GM18508 (cell line): ENCODE measurements around the gene C11orf71.

Experiments used
- ATAC-seq: cut with Tn5 transposase; IDR thresholded peaks from one replicate; pipeline ENCODE4 v1.9.1; 2021; ENCODE audit warnings: moderate number of reproducible peaks; ENCODE audit not compliant: insufficient read depth, unreplicated experiment

Gene C11orf71

DNA sequence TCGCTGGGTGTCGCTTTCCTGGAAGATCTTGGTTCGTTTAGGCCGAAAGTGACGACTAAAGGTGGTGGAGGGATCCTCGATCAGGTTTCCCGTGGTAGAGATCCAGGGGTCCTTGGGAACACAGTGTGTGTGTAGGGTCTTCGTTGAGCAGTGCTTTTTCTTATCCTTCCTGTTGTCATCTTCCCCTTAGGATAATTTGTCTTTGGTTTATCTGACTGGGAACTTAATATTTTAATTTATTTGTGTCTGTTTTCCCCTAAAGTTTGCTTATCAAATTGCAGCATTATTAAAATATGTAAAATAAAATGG, 558 bp upstream of the C11orf71 start:
- no peak for ATAC-seq

DNA sequence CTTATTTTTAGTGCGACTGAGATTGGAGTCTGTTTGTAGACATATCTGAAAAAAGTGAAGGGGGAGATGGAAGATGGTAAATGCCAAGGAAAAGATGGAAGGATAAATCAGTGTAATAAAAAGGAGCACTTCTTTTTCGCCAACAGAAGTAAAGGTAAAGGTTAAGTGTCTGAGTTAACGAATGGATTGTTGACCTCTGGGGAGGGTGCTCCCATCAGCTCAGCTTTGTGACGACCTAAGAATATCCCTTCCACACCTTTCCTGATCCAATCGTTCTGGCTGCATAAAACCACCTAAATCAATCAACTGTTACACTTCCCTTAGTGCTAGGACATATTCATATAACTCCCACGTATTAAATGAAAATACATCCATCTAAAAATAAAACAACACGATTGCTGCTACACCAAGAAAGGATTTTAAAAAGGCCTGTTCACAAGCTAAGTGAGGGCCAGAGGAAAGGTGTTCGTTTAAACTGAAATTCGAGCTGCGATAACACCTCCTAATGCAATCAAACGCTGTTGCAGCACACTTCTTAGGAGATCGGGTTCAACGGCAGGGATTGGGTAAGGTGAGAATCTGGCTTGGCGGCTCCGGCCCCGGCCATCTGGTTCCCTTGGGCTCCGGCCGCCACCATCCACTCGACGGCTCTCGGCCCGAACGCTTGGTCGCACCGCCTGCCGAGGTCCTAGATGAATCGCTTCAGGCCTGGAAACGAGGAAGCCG, 658 bp downstream of the C11orf71 start:
- ATAC-seq, result peak; percentile 11

DNA sequence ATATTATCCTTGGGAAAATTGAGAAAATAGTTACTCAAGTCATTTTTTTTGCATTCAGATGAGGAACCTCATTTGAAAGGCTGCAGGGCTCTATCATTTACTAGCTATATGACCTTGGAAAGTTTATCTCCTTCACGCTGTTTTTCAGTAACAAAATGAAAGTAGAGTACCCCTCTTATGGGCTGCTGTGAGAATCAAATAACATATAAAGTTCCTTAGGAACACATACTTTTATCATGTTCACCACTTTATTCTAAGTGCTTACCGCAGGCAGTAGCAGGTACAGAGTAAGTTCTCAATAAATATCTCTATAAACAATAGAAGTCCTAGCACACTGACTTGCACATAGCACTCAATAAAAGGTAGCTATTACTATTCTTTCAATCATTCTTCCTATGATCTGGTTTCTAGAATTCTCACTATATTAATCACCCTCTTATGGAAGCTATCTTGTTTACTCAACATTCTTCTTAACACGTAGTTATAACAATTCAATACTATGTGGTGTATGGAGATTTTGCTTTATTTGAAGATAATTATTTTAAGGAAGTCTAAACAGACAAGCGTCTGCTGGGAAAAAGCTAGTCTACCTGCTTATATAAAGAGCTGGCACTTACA, 1.9 kb downstream of the C11orf71 start:
- no peak for ATAC-seq

DNA sequence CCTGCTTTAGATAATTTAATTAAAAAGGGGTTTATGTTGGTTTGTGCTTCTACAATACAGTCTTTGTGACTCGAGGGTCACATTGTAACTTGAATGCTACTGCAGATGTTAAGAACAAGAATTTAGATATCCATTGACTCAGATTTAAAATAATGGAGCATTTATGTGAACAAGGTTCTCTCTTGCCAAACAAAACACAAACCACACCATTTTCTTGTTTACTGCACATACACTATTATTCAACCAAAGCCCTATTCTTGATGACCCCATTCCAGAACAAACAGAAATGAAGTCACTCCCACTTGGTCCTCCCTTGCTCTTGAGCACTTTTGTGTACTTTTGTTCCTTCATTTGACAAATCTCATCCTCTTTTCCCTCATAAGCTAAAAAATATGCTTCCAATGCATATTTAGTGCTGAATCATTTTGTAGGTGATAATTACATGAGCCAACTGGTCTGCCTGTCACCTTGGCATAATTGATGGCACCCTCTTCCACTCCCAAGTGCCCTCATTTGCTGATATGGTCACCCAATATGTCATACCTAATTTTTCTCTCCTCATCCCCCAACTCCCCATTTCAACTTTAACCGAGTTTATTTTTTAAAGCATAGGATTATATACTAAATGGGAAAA, 2.8 kb downstream of the C11orf71 start:
- no peak for ATAC-seq

DNA sequence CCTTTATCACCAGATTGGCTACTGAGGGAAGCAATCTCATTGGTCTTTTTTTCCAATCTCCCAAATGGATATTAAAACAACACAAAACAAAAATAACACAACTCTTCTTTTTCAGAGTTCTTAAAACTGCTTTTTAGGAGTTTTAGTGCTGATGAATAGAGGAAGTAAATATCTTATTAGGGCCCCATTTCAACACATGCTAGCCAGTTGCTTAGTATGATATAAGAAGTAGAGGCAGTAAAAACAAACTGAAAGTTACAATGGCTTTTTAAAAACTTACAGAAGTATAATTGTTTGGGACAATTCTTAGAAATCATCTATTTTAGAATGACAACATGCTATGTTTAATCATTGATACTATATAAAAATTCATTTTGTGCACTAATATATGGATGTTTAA, 3.4 kb downstream of the C11orf71 start:
- ATAC-seq, result no peak

DNA sequence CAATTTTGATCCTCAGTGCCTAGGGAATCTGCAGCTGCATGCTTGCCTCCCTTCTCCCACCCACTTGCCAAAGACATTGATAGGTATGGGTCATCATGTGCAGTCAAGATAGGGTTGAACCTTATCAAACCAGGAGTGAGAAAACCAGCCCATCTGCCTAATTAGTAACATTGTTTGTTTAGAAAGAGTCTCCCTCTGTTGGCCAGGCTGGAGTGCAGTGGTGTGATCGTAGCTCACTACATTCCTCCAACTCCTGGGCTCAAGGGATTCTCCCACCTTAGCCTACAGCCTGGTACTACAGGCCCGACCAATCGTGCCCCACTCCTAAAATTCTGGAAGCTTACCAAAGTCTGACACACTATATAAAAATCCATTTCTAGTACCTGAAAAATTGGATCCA, 4.6 kb downstream of the C11orf71 start:
- no peak for ATAC-seq

DNA sequence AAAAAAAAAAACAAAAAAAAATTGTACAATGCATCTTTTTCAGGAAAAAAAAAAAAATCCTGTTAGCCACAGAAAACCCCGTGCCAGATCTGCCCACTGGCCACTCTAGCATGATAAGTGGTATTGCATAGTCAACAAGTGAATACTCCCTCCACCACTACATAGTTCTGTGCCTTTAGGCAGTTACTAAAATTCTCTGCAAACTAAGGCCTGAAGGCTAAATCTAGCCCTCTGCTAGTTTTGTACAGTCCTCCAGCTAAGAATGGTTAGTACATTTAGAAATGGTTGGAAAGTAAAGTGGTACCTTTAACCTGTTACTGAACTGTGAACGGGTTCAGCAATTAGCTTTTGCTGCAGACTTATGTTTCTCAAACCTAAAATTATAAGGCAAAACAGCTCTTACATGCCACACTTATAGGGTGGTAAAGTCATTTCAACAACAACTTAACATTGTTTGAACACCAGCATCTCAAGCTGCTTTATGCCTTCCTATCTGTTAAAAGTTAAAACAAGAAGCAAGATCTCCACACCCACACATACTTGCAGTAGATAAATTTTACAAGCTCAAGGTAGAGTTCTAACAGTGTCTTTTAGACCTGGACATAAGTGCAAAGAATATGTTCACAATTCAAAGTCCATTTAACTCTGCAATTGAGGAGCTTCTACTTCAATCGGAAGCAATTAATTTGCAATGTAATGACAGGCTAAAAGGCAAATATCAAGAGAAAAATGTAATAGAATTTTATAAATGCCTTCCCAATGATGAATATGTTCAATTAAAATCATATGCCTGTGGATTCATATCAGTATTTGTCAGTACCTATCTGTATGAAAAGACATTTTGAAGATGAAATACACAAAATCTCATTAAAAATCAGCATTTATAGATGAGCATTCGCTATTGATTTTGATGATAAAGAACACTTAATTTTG, 7.3 kb downstream of the C11orf71 start:
- no peak for ATAC-seq

DNA sequence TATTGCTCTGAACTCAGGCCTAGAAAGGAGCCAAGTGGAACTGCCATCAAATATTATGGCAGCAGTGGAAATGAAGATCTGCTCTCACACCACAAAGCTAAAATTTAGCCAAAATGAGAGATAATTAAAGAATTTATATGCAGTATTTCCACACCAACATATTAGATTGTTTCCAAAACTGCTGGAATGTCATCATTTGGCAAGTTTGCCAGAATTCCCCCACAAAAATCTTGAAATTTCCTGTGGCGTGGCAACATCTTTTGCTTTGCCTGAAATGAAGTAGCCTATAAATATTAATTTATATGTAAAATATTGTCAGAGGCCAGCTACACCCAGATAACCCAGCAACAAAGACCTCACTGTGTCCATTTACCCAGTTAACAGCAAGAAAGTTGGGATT, 13.8 kb downstream of the C11orf71 start:
- ATAC-seq, result no peak

DNA sequence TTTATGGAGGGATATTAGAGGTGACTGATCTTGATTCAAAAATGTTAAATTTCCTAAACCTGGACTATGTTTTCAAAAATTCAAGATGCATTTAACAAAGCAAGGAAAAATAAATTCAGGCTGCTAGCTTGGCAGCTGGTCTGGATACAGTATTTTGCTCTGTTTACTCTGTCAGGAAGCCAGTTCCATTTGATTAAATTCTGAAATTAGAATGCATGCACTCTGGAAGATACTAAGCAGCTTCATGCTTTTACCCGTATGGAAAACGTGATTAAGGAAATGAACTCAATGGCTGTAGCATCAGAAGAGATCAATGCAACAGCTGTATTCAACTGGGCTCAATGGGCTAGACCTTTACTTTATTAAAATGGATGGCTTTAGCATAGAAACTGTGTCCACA, 14.2 kb downstream of the C11orf71 start:
- no peak for ATAC-seq

DNA sequence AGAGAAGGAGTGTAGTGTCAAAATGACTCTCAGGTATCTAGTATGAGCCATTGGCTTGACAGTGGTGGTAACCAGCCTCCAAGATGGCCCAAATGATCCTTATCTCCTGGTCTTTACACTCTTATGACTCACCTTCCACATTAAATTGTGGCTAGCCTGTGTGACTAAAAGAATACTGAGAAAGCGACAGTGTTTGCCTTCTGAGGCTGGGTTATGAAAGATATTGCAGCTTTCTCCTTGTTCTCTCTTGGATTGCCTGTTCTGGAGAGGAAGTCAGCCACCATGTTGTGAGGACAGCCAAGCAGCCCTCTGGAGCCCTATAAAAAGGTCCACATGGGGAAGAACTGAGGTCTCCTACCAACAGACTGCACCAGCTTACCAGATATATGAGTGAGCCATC, 15.8 kb downstream of the C11orf71 start:
- no peak for ATAC-seq

DNA sequence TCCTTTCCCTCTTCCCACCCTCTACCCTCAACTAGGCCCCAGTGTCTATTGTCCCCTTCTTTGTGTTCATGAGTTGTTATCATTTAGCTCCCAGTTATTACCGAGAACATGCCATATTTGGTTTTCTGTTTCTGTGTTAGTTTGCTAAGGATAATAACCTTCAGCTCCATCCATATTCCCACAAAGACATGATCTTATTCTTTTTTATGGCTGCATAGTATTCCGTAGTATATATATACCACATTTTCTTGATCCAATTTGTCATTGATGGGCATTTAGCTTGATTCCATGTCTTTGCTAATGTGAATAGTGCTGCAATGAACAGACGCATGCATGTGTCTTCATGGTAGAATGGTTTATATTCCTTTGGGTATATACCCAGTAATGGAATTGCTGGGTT, 17.8 kb downstream of the C11orf71 start:
- no peak for ATAC-seq

DNA sequence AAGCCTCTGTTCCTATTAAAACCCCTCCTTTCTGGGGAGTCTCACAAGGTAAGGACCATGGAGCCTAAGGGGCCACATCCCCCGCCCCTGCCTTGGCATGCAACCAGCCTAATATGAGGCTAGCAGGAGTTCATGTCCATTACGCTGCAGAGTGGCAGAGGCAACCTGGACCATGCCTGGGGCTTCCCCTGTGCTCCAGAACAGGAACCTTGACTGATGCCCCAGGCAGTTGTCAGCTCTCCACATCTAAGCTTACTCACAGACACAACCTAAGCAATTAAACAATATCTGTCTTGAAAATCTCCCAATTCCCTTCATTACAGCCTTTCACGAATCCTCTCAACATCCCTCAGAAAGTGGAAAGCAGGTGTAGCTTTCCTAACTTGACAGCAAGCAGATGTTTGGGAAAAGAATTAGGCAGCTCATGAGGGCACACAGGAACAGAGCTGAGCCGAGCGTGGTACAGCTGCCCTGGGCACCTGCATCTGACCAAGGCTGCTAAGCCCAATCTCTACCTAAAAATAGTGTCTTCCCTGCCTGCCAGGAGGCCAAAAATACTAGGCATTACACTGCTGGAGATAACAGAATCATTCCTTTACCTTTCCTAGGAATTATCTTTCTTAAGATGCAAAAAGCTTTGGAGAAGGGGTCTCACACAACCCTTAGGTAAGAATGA, 20.8 kb downstream of the C11orf71 start:
- no peak for ATAC-seq

DNA sequence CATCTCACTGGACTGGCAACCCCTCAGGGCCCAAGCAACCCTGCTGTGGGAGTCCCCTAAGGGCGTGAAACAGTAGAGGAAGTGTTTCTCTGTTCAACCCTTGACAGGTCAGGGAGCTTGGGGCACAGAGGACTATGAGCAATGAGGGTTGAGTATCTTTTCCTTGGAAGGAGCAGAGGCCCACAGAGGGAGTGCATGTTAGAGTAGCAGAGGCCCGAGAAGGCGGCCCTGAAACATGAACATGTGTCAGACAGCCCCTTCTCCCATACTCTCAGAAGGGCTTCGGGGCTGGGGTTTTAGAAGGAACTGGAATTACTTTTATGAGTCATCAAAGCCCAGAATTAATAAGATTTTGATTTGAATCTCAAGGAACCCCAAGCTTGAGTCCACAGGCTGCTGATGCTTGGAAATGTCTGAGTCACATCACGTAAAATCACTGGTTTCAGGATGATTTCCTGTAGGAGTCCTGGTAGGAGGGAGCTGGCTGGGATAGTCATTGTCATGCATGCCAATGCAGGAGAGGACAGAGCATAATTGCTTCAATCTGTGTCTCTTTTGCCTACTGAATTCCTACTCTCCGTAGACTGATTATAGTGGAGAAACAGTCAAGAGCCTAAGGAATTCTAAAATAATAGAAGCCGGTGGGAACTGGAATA, 22.6 kb downstream of the C11orf71 start:
- ATAC-seq, result no peak

DNA sequence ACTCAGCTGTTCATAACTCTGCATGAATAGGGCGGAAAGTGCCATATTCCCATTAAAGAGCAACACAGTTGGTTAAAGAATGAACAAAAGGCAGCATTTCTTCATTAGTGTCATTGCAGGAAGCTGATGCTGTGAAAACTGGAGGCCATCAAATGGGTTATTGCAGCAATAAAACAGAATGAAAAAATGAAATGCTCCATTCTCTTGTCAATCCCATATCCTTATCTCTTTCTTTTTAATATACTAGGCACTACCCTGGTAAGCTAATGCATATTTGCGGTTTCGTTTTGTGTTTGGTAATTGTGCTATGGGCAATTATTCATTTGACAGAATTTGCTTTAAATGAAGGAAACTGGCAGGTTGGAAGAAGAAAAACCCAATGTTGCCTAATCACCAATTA, 25.3 kb downstream of the C11orf71 start:
- ATAC-seq, result no peak

DNA sequence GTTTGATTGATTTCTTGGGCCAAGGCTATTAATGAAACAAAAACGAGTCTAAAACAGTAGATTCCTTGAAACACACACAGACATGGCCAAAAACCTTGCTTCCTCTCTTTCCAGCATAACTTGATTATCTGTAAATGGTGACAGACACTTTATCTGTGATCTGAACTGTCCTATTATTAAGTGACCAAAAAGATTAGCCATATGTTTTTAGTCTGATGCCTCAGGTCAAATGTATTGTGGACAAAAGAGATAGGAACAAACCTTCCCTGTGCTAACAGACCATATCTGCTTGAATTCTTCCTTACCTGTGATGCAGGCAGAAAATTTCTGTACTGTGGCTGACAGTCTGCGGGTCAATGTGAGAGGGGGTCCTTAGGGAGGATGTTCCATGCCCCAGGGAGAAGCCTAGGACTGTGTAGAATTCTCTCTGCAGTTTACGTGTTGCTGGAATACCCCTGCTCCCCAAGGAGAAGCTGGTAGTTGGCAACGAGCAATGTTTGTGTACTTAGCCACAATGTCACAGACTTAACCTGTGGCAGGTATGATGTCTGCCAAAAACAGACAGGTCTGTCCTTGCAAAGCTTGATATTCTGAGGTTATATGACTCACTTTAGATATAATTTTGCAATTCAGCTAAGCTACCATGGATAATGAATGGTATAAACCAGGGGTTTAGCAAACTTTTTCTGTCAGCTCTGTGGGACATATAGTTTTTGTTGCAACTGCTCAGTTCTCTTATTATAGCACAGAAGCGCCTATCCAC, 31.2 kb downstream of the C11orf71 start:
- no peak for ATAC-seq

DNA sequence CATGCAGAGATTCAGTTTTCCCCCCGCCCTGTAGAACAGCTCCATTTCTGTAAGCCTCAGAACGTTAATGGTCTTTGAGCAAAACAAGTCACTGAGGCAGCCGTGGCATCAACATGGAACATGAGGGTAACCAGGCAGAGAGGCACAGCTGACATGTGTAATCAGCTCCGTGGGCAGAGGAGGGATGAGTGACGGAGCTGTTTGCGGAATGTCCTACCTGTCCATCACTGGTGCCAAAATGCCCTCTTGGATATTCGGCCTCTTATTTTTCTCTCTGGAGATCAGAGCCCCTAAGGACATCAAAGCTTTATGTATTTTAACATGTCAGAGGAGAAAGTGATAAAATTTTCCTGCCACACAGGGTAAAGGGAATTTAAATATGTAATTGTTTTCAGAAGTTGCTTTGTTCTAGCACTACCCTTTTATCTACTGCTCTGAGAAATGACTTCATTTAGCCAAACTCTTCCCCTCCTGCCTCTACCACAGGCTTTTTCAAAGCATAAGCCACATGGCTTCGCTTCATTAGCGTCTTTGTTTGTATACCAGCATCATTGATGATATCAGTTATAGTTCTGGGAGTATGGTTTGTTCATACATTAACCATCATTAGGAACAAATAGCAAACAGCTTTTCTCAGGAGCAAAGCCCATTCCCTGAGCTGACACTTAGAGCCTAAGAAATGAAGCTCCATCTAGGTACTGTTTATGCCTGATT, 32.9 kb downstream of the C11orf71 start:
- no peak for ATAC-seq

DNA sequence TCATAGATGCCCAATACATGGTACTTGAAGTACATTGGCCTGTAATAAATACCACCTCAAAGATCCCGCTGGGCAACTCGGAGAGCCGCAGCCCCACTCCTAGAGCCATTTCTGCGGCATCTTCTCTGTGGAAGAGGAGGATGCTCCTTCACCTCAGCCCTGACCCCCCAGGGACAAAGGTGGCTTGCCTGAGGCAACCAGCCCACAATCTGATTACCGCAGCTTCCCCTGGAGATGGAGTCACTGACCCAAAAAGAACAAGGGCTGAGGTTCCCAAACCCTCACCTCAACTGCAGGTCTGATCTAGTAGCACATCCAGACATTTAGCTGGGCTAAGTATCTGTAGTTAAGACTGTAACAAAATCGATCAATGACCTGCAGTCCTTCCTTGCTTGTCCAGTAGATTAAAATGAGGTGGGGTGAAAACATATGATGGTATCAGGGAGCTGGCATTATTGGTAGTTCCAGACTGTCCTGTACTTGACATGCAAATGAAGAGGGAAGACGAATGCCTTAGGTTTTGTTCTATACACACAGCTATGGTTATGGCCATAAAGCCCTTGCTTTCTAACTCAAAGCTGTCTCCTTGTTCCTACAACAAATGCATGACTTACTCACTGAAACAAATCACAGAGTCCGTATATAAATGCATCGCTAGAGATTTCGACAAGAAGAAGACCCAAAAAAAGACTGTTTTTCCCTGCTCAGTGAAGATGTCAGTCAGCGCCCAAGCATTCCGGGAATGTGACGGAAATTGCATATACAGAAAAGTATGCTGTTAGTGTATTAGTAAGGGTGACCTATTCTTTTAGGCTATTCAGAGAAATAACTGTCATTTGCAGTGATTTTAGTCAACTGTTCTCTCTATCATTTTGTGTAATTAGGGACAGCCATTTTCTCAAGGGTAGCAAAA, 33.7 kb downstream of the C11orf71 start:
- no peak for ATAC-seq

DNA sequence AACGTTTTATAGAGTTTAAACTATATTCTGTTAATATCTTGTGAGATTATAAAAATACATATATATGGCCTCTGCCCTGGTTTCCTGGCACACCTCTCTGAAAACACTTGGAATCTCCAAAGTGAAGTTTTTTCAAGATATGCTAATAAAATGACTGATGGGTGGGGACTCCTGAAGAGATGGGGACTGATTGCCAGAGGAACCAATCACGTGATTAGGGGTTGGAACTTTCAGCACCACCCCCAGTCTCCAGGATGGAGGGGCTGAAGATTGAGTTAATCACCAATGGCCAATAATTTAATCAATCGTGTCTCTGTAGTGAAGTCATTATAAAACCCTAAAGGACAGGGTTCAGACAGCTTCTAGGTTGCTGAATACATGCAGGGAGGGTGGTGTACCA, 37.4 kb downstream of the C11orf71 start:
- no peak for ATAC-seq
